ENCODE data around the gene GLP1R. TPM values are rescaled to one million over a fixed set of nuclear protein-coding genes. Genes with fewer than 3 reads are reported as not detected.

GLP1R gene
- polyA plus RNA-seq, 1 donor, result not detected

DNA sequence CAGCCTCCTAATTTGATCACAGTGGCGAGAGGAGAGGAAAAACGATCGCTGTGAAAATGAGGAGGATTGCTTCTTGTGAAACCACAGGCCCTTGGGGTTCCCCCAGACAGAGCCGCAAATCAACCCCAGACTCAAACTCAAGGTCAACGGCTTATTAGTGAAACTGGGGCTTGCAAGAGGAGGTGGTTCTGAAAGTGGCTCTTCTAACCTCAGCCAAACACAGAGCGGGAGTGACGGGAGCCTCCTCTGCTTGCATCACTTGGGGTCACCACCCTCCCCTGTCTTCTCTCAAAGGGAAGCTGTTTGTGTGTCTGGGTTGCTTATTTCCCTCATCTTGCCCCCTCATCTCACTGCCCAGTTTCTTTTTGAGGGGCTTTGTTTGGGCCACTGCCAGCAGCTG, 37.7 kb downstream of the GLP1R start:
- DNase-seq, result no peak

DNA sequence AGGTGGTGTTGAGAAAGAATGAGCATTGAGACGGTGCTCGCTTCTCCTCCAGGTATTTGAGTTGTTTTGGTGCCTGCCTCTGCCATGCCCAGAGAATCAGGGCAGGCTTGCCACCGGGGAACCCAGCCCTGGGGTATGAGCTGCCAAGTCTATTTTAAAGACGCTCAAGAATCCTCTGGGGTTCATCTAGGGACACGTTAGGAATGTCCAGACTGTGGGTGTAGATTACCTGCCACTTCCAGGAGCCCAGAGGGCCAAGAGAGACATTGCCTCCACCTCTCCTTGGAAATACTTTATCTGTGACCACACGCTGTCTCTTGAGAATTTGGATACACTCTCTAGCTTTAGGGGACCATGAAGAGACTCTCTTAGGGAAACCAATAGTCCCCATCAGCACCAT, 38.1 kb downstream of the GLP1R start:
- no peak for DNase-seq

DNA sequence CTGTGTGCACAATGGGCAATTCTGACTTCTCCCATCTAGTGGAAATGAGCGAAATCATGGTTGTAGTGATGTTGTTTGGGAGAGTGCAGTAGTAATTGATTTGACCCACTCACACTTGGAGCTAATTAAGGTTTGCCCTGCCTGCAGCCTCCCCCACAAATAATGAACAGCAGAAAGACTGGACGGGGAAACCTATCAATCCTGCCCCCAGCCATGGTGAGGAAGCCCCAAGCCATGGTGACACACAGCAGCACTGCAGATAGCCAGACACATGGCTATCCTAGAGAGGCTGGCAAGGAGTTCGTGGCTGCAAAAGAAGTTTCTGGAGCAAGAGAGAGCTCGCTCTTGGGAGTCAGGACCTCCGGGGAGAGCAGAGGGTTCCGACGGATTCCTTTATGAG, 38.6 kb downstream of the GLP1R start:
- DNase-seq, result no peak

DNA sequence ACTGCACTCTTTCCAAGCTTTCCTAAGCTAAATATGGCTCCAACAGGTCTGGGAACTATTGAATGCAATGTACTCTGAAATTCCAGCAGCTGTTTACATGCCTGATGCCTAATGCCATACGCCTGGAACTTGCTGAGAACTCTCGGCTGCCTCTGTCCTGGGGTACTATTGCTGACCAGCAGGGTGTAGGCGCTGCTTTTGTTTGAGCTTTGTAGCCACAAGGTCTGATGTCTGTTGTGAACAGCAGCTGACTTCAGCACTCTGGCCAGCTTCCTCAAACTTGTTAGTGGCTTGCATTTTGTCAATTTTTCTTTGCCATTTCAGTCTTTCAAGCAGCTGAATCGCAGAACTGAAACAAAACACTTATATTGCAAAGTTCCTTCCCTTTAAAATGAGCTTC, 39.8 kb downstream of the GLP1R start:
- peak; percentile 65 for DNase-seq

DNA sequence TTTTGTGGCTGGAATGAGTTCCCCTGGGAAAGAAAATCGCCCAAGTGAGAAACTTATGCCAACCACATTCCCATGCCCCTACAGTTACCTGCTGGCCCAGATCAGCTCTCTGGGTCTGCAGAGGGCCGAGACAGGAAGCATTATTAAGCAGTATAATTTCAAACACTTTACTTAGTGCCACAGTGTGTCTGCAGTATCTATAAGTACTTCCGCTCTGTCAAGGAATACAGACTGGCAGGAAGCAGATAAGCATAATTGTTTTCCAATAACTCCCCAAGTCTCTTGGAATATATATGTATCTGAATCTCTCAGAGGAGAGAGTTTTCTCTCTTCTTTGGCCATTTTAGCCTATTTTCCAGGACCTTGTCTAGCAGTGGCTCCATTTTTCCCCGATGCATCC, 41.5 kb downstream of the GLP1R start:
- DNase-seq, result no peak

DNA sequence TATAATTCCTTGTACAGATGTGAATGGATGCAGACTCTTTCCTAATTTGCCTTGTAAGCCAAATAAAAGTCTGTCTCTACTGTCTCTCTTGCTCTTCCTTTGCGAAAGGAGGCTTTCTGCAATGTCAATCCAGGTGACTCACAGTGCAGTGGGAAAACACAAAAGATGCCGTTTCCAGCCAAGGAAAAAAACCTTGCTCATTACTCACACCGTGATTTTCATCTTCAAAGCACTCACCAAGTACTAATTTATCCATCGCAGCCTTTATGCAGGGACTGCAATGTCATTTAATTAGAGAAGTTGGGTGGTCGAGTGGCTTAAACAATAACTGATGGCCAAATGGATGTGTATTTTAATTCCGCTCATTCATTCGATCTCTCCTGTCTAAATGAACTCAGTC, 42.6 kb downstream of the GLP1R start:
- DNase-seq, result no peak

DNA sequence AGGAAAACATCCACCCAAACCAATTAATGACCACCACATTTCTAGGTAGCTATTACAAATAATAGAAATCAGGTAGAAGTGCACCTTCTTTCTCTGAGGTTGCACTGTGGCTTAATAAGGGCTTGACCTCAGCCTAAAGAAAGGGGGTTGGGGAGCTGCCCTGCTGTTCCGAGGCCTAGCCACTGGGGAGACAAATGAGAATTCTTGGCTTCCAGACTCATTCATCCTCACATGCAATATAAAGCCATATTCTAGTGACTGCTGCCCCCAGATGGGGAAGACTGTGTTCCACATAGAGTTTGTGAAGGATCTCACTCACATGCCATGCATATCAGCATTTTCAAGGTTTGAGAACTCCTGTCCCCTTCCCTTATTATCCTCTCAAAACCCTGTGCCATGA, 43.5 kb downstream of the GLP1R start:
- DNase-seq, result no peak

DNA sequence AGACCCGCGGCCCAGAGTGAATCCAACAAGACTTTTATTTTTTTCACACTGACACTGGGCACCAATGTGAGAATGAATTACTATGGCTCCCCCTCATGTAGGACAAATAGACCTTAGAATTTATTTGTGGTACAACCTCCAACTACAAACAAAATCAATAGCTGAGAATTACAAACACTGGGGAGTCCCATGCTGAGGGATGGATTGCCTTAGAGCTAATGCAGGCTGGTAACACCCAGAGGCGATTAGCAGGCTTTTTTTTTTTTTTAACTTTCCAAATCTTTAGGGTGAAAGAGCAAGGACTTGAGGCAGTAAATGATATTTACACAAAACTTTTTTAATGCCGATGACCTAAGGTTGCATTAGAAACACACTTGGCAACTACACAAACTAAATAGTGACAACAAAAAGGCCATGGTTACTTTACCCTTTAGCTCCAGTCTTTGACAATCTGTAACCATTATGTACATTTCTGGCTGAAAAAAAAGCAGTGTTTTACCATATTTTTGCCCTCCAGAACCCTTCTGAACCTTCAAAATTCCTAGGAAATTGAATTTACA, 44.6 kb downstream of the GLP1R start:
- no peak for DNase-seq

DNA sequence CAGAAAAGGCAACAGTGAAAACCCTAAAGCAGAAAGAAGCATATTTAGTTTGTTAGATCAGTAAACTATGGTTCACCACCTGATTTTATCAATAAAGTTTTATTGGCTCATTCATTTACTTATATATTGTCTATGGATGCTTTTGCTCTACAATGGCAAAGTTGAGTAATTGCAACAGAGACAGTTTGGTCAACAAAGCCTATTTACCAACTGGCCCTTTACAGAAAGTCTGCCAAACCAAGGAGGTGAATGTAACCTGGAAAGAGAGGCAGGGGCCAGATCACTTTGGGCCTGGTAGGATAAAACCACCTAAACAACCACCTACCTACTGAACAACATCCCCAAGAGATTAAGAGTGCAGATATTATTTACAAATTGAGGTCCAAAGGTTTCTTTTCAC, 47.0 kb downstream of the GLP1R start:
- DNase-seq, result no peak

DNA sequence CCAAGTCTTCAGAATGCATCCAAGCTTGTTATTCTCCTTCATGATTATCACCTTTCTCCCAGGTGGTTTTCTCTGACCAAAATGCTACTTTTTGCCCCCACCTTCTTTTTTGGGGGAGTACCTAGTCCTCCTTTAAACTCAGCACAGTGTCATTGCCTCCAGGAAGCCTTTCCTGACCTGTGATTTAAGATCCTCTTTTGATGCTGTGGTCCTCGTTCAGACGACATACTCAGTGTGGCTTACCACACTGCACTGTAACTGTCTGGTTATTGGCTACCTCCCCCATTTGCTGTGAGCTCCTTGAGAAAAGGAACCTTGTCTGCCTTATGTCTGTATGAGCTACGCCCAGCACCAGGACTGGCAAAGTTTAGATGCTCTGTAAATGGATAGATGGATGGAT, 51.8 kb downstream of the GLP1R start:
- no peak for DNase-seq

DNA sequence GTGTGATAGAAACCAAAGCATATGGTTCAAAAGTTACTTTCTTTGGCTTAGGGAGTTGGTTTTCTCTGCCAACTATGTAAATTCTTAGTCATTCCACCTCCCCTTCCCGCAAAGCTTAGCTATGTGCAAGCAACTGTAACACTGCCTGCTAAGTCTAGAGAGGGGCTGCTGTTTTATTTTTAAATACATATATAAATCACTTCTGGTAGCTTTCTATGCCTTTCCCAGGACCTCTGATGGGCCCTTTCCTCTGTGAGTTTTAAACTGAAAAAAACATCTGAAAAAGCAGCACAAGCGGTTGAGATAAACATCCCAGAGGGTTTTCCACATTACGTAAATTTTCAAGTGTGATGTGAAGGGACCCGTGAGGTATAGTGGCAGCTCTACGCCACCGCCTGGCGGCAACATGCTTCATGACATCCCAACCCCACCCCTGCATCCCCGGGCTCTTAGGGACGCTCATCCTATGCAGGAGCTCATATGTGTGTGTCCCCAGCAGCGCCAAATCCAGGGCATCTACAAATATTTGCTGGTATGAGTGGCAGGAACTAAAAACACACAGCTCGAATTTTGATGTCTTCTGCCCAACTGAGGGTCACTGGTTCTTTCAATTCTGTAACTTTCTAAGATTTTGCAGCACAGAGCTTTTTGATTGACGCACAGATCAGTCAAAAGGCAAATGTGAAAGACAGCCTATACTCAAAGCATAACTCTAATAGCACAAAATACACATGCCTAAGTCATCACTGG, 53.7 kb downstream of the GLP1R start:
- peak; percentile 26 for DNase-seq

DNA sequence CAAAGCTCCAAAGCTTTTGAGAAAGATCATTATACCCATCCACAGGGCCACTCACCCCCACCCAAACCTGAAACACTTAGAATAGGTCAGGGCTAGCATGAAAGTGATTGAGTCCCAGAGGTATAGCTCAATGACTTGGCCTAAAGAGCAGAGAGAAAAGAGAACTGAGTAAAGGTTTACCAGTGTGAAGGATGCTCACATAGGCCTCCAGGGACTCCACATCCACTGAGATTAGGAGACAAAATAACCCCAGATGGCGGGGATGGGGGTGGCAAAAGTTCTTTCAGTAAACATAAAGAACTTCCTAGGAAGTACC, 54.2 kb downstream of the GLP1R start:
- DNase-seq, result no peak

DNA sequence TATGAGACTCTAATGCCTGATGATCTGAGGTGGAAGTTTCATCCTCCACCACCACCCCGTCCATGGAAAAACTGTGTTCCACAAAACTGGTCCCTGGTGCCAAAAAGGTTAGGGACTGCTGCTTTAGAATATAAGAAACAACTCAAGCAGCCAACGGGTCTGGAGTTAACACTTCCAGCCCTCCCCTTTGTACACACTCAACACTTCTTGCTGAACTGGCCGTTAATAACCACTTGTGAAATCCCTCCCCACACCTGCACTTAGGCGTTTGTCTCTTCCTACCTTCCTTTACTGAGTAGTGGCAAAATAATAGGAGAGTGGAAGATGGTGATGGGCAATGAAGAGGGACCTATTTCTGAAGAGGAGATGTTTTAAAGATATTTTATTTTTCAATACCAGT, 55.9 kb downstream of the GLP1R start:
- DNase-seq, result no peak

DNA sequence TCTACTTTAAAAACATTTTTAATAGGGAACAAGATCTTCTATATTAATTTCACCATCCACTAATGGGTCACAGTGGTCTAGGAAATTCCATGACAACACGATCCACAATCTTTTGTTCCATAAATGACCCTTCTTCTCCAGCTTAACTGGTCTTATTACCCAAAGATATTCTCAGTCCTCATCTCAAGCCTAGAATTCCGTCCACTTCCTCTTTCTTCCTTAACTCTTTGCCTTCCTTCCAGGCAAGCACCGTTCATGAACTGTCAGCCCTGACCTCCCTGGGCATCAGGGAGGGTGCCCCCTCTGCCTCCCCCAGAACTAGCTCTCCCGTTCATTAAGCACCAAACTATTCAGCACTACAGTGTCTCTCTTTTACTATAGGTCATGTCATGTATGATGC, 58.5 kb downstream of the GLP1R start:
- DNase-seq, result no peak

DNA sequence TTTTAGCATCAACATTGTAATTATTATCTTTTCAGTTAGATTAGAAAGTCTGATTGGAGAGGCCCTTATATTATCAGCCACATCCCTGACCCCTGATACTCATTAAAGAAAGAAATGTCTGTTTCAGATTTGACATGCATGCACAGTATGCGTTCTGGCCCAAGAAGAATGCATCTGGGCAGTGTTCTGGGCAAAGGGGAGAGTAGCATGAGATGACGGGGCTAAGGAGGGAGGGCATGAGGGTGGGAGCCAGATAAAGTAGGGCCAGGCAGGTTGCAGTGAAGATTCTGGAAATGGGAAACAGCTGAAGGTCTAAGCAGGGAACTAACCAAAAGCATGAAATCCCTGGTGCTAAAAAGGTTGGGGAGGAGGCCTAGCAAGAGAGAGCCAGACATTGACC, 59.1 kb downstream of the GLP1R start:
- no peak for DNase-seq

DNA sequence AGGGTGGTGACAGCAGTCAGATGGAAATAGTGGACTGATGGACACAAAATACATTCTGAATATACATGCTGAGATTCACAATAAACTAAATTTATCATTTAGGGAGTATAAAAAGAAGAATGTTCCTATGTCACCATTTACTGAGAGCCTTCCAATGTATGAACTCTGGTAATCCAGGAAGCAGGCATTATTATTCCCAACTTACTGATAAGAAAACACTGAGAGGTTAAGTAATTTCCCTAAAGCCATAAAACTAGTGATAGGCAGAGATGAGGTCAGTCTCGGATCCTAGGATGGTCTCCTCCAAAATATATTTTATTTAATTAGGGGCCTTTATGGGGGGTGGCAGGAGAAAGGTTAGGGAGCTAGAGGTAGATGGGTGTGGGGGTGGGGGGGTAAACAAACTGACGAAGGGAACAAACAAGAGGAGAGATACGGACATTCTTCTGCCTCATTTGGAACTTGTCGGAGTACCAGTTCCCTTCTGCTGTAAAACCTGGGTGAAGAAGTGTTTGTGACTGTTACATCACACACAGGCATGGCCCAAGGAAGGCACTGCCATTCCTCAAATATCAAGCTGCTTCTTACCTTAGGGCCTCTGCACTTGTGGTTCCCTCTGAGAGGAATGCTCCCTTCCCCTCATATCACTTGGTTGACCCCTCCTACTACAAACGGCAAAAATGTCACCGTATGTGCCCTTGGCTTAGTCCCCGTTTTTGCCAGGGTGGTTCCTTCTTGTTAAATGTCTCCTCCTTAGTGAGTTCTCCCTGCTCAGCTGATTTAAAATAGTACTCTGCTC, 59.7 kb downstream of the GLP1R start:
- DNase-seq, result no peak

DNA sequence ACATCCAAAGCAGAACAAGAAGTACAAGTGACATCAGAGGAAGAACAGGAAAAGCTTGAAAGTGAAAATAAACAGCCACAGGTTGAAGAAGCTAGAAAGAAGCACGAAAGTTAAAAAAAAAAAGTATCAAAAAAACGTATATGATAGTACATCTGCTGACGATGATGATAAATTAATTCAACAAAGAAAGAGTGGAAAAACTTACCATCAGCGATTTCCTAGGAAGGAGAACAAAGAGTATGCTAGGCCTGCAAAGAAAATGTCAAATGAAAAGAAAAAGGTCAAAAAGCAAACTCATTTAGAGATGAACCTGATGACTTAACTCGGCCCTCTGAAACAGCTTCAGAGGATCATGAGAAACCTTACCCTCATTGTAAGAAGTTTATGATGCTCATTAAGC, 62.7 kb downstream of the GLP1R start:
- DNase-seq, result no peak

DNA sequence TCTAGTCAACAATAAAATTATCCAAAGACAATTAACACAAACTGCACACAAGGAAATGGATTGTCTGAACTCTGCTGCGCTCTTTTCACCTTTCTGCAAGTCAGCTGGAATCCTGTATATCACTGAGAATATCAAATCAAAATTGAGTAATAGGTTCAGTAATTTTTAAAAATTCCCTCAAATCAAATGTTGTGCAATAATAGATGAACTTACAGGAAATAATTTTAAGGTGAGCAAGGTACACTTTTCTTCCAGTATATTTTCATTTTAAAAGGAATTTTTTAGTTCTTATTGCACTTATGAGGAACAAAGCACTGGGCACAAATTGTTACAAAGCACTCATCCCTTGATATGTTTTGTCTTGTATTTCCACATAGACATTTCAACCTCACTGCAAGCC, 65.2 kb downstream of the GLP1R start:
- no peak for DNase-seq

DNA sequence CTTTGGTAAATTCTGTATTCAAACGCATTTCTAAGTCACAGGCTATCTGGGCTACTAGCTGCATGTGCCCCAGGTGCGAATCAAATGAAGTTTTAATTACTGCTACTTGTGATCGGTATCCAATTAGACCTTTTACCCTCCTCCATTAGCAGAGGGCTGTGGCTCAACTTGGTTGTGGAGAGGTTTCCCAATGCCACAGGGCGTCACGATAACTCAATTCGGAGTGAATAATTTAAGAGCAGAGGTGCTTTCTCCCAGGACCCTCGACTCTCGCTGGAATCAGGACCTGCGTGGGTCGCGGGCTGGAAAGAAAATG, 65.8 kb downstream of the GLP1R start:
- no peak for DNase-seq

DNA sequence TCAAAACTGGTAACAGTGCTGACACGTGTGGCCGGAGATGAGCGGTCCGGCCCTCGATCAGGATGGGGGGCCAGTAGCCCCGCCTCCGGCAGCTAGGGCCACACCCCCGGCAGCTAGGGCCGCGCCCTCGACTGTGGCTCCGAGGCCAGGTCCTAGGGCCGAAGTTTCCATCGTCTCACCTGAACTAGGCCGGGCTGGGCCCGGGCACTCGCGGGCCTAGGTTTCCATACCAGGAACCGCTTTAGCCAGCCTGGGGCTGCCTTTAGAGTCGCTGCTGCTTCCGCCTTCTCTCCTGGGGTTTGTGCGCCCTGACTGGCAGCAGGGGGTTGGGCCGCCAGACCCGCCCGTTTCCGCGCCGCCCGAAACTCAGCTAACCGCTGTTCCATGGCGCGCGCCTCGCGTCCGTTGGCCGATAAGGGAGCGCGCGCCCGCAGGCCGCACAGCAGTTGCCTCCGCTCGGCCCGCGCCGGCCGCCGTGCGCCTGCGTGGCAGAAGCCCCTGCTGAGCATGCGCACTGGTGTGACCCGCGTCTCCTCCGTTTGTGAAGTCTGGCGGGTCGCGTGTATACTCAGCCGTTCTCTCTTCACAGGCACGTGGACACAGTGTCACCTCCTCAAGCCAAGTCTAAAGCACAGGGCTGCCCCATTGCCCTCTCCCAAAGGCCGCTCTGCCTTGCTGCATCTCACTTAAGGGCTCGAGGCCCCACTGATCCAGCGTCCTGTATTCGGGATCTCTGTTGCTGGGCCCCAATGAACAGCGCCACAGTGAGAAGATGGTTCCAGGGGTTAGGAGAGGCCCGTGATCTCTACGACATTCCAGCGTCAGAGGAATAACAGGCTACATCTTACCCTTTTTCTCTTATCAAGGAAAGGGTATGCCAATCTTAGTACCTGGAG, 66.4 kb downstream of the GLP1R start, which contains the start of gene SAYSD1:
SAYSD1 (minus strand) TSS at position 483 of the 896 bp plus-strand sequence; CDS start at position 386, 97 bp downstream.
- DNase-seq, result peak; percentile 94

DNA sequence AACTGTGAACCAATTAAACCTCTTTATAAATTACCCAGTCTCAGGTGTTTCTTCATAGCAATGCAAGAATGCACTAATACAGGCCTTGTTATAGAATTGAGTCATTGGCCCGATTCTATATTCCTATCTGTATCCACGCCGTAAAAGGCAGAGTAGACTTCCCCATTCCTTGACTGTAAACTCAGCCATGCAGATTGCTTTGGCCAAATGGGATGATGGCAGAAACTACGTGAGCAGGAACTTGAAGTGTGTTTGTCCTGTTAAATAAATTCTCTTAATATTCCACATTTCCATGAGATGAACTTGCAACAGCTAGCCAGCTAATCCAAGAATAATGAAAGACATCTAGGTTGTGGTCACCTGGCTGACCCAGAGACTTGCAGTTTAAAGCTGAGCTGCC, 70.3 kb downstream of the GLP1R start:
- no peak for DNase-seq

DNA sequence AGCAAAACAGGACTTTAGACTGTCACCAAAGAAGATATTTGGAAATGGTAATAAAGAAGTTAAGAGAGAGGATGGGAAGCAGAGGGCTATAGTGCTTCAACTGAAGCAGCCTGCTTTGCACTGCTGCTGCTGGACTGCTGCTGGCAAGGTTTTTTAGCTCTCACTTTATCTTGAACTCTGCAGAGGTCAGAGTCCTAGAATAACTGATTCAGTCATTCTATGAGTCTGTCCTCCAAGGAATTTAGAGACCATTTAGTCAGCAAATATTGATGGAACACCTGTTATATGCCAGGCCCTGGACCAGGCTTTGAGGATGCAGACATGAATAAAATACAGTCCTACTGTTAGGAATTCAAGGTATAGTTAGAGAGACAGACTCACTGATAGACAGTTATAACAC, 75.5 kb downstream of the GLP1R start:
- no peak for DNase-seq

DNA sequence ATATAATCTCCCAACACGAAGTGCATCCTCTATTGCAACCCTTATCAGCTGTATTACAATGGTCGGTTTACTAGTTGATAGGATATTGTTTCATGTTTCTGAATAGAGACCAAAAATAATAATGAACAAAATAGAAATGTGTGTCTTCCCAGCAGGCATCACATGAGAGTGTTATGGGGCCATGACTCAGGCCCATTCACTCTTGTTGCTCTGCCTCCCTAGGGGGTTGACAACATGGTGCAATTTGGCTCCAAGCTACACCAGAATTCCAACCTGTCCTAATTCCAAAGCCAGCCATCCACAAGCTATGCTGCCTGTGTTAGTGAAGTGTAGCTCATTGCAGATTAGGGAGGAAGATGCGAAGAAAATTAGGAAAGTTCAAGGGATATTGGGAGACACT, 79.5 kb downstream of the GLP1R start:
- DNase-seq, result no peak
